WTC11 (cell line): ENCODE data around the gene AKAP13. TPM values are rescaled to one million over a fixed set of nuclear protein-coding genes. Genes with fewer than 3 reads are reported as not detected.

ENCODE experiments used
- ATAC-seq: fragments of 200-7000 bp; cut with Tn5 transposase; 2 replicates; pipeline ENCODE4 v1.10.0; 2021; ENCODE audit warnings: mild to moderate bottlenecking, moderate library complexity
- CTCF ChIA-PET: fragments of 300-600 bp; sonication (Branson Sonifier 250); formaldehyde crosslinking; loops from one replicate; lab custom pipeline; 2021; ENCODE audit warnings: antibody characterized with exemption; lab: Charles Lee
- POLR2A ChIA-PET: fragments of 350-600 bp; sonication (Branson Sonifier 250); formaldehyde crosslinking; loops from one replicate; lab custom pipeline; 2021; ENCODE audit warnings: antibody characterized with exemption; lab: Charles Lee
- DNase-seq: peaks from one replicate; pipeline ENCODE4 v3.0.0; 2021; ENCODE audit warnings: low spot score
- H3K27ac Mint-ChIP-seq: 2 replicates; pipeline ENCODE4 v1.8.0; 2021; ENCODE audit warnings: mixed read lengths
- H3K27me3 Mint-ChIP-seq: 2 replicates; pipeline ENCODE4 v1.8.0; 2021; ENCODE audit warnings: low read depth, mild to moderate bottlenecking, moderate library complexity, mixed read lengths
- H3K36me3 Mint-ChIP-seq: 2 replicates; pipeline ENCODE4 v1.8.0; 2021; ENCODE audit warnings: mixed read lengths
- H3K4me1 Mint-ChIP-seq: 2 replicates; pipeline ENCODE4 v1.8.0; 2022; ENCODE audit warnings: mixed read lengths
- H3K4me3 Mint-ChIP-seq: 2 replicates; pipeline ENCODE4 v1.8.0; 2021; ENCODE audit warnings: mild to moderate bottlenecking, moderate library complexity, mixed read lengths
- H3K9me3 Mint-ChIP-seq: 2 replicates; pipeline ENCODE4 v1.8.0; 2021; ENCODE audit warnings: mixed read lengths
- ATF3 ChIP-seq: sonication (generic); formaldehyde crosslinking; conservative IDR thresholded peaks from 2 replicates; pipeline ENCODE4 v1.8.1; 2022; ENCODE audit warnings: mild to moderate bottlenecking, missing genetic modification reagents
- CDX4 ChIP-seq: fragments of 250-450 bp; sonication (Bioruptor Pico); IDR thresholded peaks from 2 replicates; pipeline ENCODE4 v1.9.0; 2021; ENCODE audit warnings: moderate library complexity, mild to moderate bottlenecking, inconsistent platforms, borderline replicate concordance
- E2F1 ChIP-seq: sonication (generic); formaldehyde crosslinking; IDR thresholded peaks from 2 replicates; pipeline ENCODE4 v1.8.0; 2022; ENCODE audit warnings: mild to moderate bottlenecking, missing genetic modification reagents
- ERG ChIP-seq: fragments of 250-450 bp; sonication (Bioruptor Pico); IDR thresholded peaks from 2 replicates; pipeline ENCODE4 v1.8.0; 2021; ENCODE audit warnings: mild to moderate bottlenecking
- GABPB1 ChIP-seq: sonication (generic); formaldehyde crosslinking; IDR thresholded peaks from 2 replicates; pipeline ENCODE4 v1.8.1; 2023; ENCODE audit warnings: mild to moderate bottlenecking, missing genetic modification reagents
- HMGA2 ChIP-seq: fragments of 250-450 bp; sonication (Bioruptor Pico); IDR thresholded peaks from 2 replicates; pipeline ENCODE4 v1.4.0; 2021; ENCODE audit warnings: mild to moderate bottlenecking, moderate library complexity
- IRF2 ChIP-seq: sonication (generic); formaldehyde crosslinking; IDR thresholded peaks from 2 replicates; pipeline ENCODE4 v1.8.0; 2022; ENCODE audit warnings: low read depth, missing genetic modification reagents, borderline replicate concordance
- NFYB ChIP-seq: sonication (generic); formaldehyde crosslinking; conservative IDR thresholded peaks from 2 replicates; pipeline ENCODE4 v1.8.0; 2022; ENCODE audit warnings: low read depth, missing genetic modification reagents
- NR1H2 ChIP-seq: sonication (generic); formaldehyde crosslinking; IDR thresholded peaks from 2 replicates; pipeline ENCODE4 v1.9.0; 2021; ENCODE audit warnings: mild to moderate bottlenecking, moderate library complexity, missing genetic modification reagents
- TCF7 ChIP-seq: sonication (generic); formaldehyde crosslinking; IDR thresholded peaks from 2 replicates; pipeline ENCODE4 v1.8.0; 2022; ENCODE audit warnings: mild to moderate bottlenecking, low read depth, missing genetic modification reagents, moderate library complexity
- TEAD1 ChIP-seq: sonication (generic); formaldehyde crosslinking; IDR thresholded peaks from 2 replicates; pipeline ENCODE4 v1.8.0; 2022; ENCODE audit warnings: mild to moderate bottlenecking, missing genetic modification reagents
- USF2 ChIP-seq: sonication (generic); formaldehyde crosslinking; IDR thresholded peaks from 2 replicates; pipeline ENCODE4 v1.8.1; 2023; ENCODE audit warnings: mild to moderate bottlenecking, missing genetic modification reagents, moderate library complexity
- ZBTB21 ChIP-seq: sonication (generic); formaldehyde crosslinking; IDR thresholded peaks from 2 replicates; pipeline ENCODE4 v1.8.1; 2023; ENCODE audit warnings: mild to moderate bottlenecking, missing genetic modification reagents, borderline replicate concordance
- ZBTB43 ChIP-seq: sonication (generic); formaldehyde crosslinking; IDR thresholded peaks from 2 replicates; pipeline ENCODE4 v1.8.1; 2023; ENCODE audit warnings: mild to moderate bottlenecking, missing genetic modification reagents
- ZNF219 ChIP-seq: sonication (generic); formaldehyde crosslinking; IDR thresholded peaks from 2 replicates; pipeline ENCODE4 v1.8.0; 2023; ENCODE audit warnings: missing genetic modification reagents, mild to moderate bottlenecking, borderline replicate concordance
- ZNF232 ChIP-seq: sonication (generic); formaldehyde crosslinking; IDR thresholded peaks from 2 replicates; pipeline ENCODE4 v1.8.0; 2022; ENCODE audit warnings: mild to moderate bottlenecking, missing genetic modification reagents
- total RNA-seq: library from RNA; stranded (reverse); gene quantifications from 3 replicates; pipeline ENCODE4 v1.2.3, GENCODE V29; 2021

The AKAP13 gene
- total RNA-seq, 1 experiment from 2014 or later: 50.3 TPM

- no peak for TF ChIP-seq ZNF219 (CRISPR knock-in tag)
- TF ChIP-seq NFYB (CRISPR knock-in tag): no peak
- TF ChIP-seq ZBTB21 (CRISPR knock-in tag): no peak
Observed at GRCh38 chr15:85423256-85423655, 42.9 kb downstream of the AKAP13 start (continued).

- CTCF ChIA-PET: no interaction called here
- Mint-ChIP-seq H3K4me1 (peaks cover 31% of the 10 kb centered on the region), H3K9me3 (peaks cover 5% of the 10 kb centered on the region; the same call in 1 of the 2 replicates), H3K27ac (no peak overlapping the region), H3K36me3 (no peaks in the 10 kb centered on the region)
- ATAC-seq (no peak), DNase-seq (no peak)
- POLR2A ChIA-PET: no interaction called here
- TF ChIP-seq NR1H2 (CRISPR knock-in tag) (no peak), GABPB1 (CRISPR knock-in tag) (no peak), USF2 (CRISPR knock-in tag) (no peak), ATF3 (CRISPR knock-in tag) (no peak), TCF7 (no peak)
- TF ChIP-seq, all 79 proteins: peak for 0
- no peak overlapping the region for H3K4me3 Mint-ChIP-seq
- no peaks in the 10 kb centered on the region for H3K27me3 Mint-ChIP-seq
Observed at GRCh38 chr15:85424154-85424553, 43.8 kb downstream of the AKAP13 start.

- ChIA-PET POLR2A (no interaction called here), CTCF (no interaction called here)
- H3K4me1 Mint-ChIP-seq: peaks cover 43% of the 10 kb centered on the region
- H3K4me3 Mint-ChIP-seq: no peak overlapping the region
- H3K36me3 Mint-ChIP-seq: no peaks in the 10 kb centered on the region
- H3K27ac Mint-ChIP-seq: no peak overlapping the region
- no peaks in the 10 kb centered on the region for H3K27me3 Mint-ChIP-seq
- no peak for ATAC-seq
- TF ChIP-seq HMGA2 (CRISPR knock-in tag) (no peak), ERG (CRISPR knock-in tag) (no peak), NFYB (CRISPR knock-in tag) (no peak), ZBTB43 (CRISPR knock-in tag) (no peak), TEAD1 (CRISPR knock-in tag) (no peak), IRF2 (CRISPR knock-in tag) (no peak), E2F1 (no peak), ZNF232 (no peak), CDX4 (no peak)
- no peak for DNase-seq
- no peaks in the 10 kb centered on the region for H3K9me3 Mint-ChIP-seq
Observed at GRCh38 chr15:85426481-85426880, 46.1 kb downstream of the AKAP13 start.
